IPS-NIHi7 (cell line): ENCODE results near the gene LCE2D.

Experiments
- DNase-seq: peaks from one replicate; pipeline ENCODE4 v3.0.0; 2012; ENCODE audit warnings: mixed read lengths; ENCODE audit errors: extremely low spot score

LCE2D gene

DNA sequence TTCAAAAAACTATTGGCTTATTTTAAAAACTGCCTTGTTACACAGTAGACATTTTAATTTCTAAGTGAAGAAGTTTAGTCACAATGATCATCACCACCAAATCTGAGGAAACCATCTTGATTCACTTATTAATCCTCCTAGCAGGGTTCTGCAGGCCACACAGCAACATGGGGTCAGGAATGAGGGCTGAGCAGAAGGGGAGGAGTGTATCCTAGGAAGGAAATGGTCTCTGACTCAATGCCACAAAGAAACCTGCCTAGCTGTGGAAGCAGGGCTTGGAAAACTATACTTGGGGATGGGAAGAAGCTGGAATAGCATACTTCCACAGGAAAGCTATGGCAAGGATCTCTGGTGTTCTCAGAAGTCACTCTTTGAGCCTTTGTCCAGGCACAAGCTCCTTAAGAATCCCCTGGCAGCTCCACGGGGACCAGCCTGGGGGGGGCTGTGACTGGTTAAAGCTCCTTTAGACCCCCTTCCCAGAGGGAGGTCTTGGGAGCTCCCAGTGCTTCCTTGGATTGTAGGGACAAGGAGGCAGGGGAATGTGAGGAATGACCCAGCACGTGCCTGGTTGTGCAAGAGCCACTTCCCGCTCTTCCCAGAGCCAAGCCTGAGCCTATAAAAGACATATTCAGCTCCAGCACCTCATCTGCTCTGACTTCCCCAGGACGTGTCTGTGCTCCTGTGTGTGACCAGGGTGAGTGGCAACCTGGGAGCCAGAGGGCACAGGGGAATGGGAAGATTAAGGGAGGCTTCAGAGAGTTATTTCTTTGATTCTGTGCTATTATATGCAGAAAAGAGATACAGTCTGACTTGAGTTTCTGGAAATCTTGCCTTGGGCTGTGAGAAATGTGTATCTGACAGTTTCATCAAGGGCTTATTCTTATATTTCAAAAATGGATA is 34.8 kb downstream of the LCE2D start, which contains the start of gene LCE2A:
Gene LCE2A (plus strand): TSS at position 645 of the 900 bp plus-strand sequence. CDS start 557 bp downstream, outside the sequence.
- DNase-seq, result no peak

GRCh38 chr1:152699746-152700145 is 36.6 kb downstream of the LCE2D start:
- DNase-seq, result no peak

- no peak for DNase-seq
Observed at GRCh38 chr1:152707860-152708259, 44.7 kb downstream of the LCE2D start, which contains the start of gene LCE4A. TSS of gene LCE4A (plus strand) at chr1:152708160. CDS start at chr1:152709076, 916 bp downstream.
